Esophagus squamous epithelium (tissue), 4 donors: ENCODE data around the gene UFSP1.

Experiments used
- POLR2A ChIP-seq, 4 donors: fragments of 450-650 bp; IDR thresholded peaks; one replicate each; pipeline ENCODE4 v1.6.1; 2017; ENCODE audit warnings: antibody characterized with exemption in 4 of 4, mild to moderate bottlenecking in 4 of 4, moderate library complexity in 3 of 4
- TF ChIP-seq, protein P1 (sequence below), 6 experiments: fragments of 450-650 bp in 4 of 6; fragments of 200-600 bp in 2 of 6; sonication (generic) in 2 of 6; IDR thresholded peaks; one replicate each; pipeline ENCODE4 v1.5.1; 2016 to 2019; ENCODE audit warnings: antibody characterized with exemption in 6 of 6, mild to moderate bottlenecking in 4 of 6, moderate library complexity in 4 of 6

DNA sequence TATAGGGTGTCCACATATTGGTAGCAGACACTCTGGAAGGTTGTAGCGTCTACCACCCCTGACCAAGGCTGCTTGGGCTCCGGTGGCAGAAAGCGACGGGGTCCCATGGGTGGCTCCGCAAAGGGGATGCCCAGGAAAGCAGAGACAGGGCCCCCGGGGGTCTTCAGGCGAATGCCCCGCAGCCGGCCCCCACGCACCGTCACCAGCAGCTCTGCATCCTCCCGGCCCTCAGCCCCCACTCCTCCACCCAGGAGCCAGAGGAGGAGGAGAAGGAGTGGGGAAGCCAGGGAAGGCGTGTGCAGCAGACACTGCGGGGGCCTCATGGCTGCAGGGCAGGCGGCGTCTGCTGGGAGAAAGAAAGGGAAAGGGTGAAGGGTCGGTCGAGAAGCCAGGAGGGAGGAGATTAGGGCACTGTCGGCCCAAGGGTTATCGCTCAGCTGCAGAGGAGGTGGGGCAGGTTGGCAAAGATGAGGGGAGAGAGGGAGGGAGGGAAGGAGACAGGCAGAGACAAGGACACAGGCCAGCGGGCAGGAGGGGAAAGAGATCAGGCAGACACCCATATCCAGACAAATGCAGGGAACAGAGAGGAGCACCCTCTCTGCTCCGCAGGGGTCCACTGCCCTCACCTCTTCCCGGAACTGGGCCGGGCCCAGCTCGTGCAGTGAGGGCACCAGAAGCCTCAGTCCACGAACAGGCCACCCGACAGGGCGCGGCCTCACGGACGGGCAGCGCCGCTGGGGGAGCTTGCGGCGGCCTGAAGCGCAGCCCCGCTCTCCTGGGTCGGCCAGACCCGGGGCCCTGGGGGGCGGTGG, 4.6 kb upstream of the UFSP1 start:
- TF ChIP-seq, protein P1, sequence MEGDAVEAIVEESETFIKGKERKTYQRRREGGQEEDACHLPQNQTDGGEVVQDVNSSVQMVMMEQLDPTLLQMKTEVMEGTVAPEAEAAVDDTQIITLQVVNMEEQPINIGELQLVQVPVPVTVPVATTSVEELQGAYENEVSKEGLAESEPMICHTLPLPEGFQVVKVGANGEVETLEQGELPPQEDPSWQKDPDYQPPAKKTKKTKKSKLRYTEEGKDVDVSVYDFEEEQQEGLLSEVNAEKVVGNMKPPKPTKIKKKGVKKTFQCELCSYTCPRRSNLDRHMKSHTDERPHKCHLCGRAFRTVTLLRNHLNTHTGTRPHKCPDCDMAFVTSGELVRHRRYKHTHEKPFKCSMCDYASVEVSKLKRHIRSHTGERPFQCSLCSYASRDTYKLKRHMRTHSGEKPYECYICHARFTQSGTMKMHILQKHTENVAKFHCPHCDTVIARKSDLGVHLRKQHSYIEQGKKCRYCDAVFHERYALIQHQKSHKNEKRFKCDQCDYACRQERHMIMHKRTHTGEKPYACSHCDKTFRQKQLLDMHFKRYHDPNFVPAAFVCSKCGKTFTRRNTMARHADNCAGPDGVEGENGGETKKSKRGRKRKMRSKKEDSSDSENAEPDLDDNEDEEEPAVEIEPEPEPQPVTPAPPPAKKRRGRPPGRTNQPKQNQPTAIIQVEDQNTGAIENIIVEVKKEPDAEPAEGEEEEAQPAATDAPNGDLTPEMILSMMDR (IDR thresholded peaks at IDR 0.05), result no peak
- no peak for TF ChIP-seq POLR2A (IDR thresholded peaks at IDR 0.05)
